Mesenchymal stem cell (in vitro differentiated cells and primary cell): ENCODE results near the gene PDGFRA.
A peak's percentile ranks its signal among the peaks of the same experiment; 100 is the strongest.

Source experiments
- DNase-seq: peaks from one replicate; pipeline ENCODE4 v3.0.0-alpha.2; 2013
- H2AFZ ChIP-seq: one replicate; pipeline ENCODE4 v1.6.1; 2013; ENCODE audit warnings: low read depth, mild to moderate bottlenecking, control low read depth, inconsistent platforms, low read length, moderate library complexity
- H2AK5ac ChIP-seq: 2 replicates; pipeline ENCODE4 v1.6.1; 2013; ENCODE audit warnings: low read length, moderate library complexity, mild to moderate bottlenecking, inconsistent platforms; ENCODE audit not compliant: severe bottlenecking
- H2BK120ac ChIP-seq: one replicate; pipeline ENCODE4 v1.6.1; 2013; ENCODE audit warnings: low read depth, mild to moderate bottlenecking, inconsistent platforms, low read length, moderate library complexity
- H2BK12ac ChIP-seq, 2 experiments: one replicate each; pipeline ENCODE4 v1.6.1; 2013; ENCODE audit warnings: inconsistent platforms in 2 of 2, low read length in 2 of 2, mild to moderate bottlenecking in 2 of 2, moderate library complexity in 2 of 2, control low read depth in 1 of 2
- H2BK15ac ChIP-seq: one replicate; pipeline ENCODE4 v1.6.1; 2013; ENCODE audit warnings: mild to moderate bottlenecking, low read depth, inconsistent platforms; ENCODE audit not compliant: poor library complexity, severe bottlenecking
- H2BK5ac ChIP-seq: 2 replicates; pipeline ENCODE4 v1.6.1; 2013; ENCODE audit warnings: low read depth, mild to moderate bottlenecking, low read length, control low read depth, inconsistent platforms; ENCODE audit not compliant: poor library complexity, severe bottlenecking
- H3K14ac ChIP-seq, 2 experiments: one replicate each; pipeline ENCODE4 v1.6.1; 2013; ENCODE audit warnings: inconsistent platforms in 2 of 2, low read length in 2 of 2, control low read depth in 1 of 2, mild to moderate bottlenecking in 1 of 2, moderate library complexity in 1 of 2
- H3K18ac ChIP-seq, 2 experiments: one replicate each; pipeline ENCODE4 v1.6.1; 2013; ENCODE audit warnings: inconsistent platforms in 2 of 2, low read length in 2 of 2, control low read depth in 1 of 2, low read depth in 1 of 2, mild to moderate bottlenecking in 1 of 2
- H3K23ac ChIP-seq, 2 experiments: one replicate each; pipeline ENCODE4 v1.6.1; 2013; ENCODE audit warnings: inconsistent platforms in 2 of 2, low read length in 2 of 2, mild to moderate bottlenecking in 2 of 2, moderate library complexity in 2 of 2, control low read depth in 1 of 2
- H3K27ac ChIP-seq: 2 replicates; pipeline ENCODE4 v1.5.1; 2013; ENCODE audit warnings: mild to moderate bottlenecking, moderate library complexity, low read length, control low read depth, inconsistent platforms; ENCODE audit not compliant: poor library complexity, severe bottlenecking
- H3K27me3 ChIP-seq, 2 experiments: 2 replicates each; pipeline versions ENCODE4 v1.6.1 to v1.7.0; 2013; ENCODE audit warnings: low read length in 2 of 2, mild to moderate bottlenecking in 2 of 2, moderate library complexity in 2 of 2, control low read depth in 1 of 2, inconsistent platforms in 1 of 2; ENCODE audit not compliant: control insufficient read depth in 1 of 2, insufficient read depth in 1 of 2
- H3K36me3 ChIP-seq, 2 experiments: 2 replicates each; pipeline versions ENCODE4 v1.6.1 to v1.7.0; 2013; ENCODE audit warnings: low read length in 2 of 2, control low read depth in 1 of 2, inconsistent platforms in 1 of 2, low read depth in 1 of 2, mild to moderate bottlenecking in 1 of 2; ENCODE audit not compliant: insufficient read depth in 2 of 2, control insufficient read depth in 1 of 2
- H3K4ac ChIP-seq, 2 experiments: one replicate each; pipeline ENCODE4 v1.6.1; 2013; ENCODE audit warnings: inconsistent platforms in 2 of 2, low read length in 2 of 2, mild to moderate bottlenecking in 2 of 2, moderate library complexity in 2 of 2, control low read depth in 1 of 2, low read depth in 1 of 2
- H3K4me1 ChIP-seq: 2 replicates; pipeline ENCODE4 v1.6.1; 2013; ENCODE audit warnings: low read depth, low read length, control low read depth; ENCODE audit not compliant: control insufficient read depth, insufficient read depth
- H3K4me2 ChIP-seq: 2 replicates; pipeline ENCODE4 v1.6.1; 2013; ENCODE audit warnings: low read length, mild to moderate bottlenecking, inconsistent platforms; ENCODE audit not compliant: poor library complexity, severe bottlenecking
- H3K4me3 ChIP-seq, 2 experiments: 2 replicates each; pipeline versions ENCODE4 v1.5.1 to v1.7.0; 2013; ENCODE audit warnings: low read length in 2 of 2, mild to moderate bottlenecking in 2 of 2, control low read depth in 1 of 2, low read depth in 1 of 2; ENCODE audit not compliant: insufficient read depth in 1 of 2
- H3K79me1 ChIP-seq: replicated peaks from 2 replicates; pipeline ENCODE4 v1.6.1; 2013; ENCODE audit warnings: mild to moderate bottlenecking, control low read depth, low read length, inconsistent platforms; ENCODE audit not compliant: poor library complexity, severe bottlenecking
- H3K9ac ChIP-seq: 2 replicates; pipeline ENCODE4 v1.7.0; 2013; ENCODE audit warnings: mild to moderate bottlenecking, low read length, moderate library complexity
- H3K9me3 ChIP-seq: 2 replicates; pipeline ENCODE4 v1.7.0; 2013; ENCODE audit warnings: mild to moderate bottlenecking, low read length; ENCODE audit not compliant: control insufficient read depth
- H4K8ac ChIP-seq: one replicate; pipeline ENCODE4 v1.6.1; 2013; ENCODE audit warnings: inconsistent platforms, mild to moderate bottlenecking, low read length, moderate library complexity
- H4K91ac ChIP-seq: one replicate; pipeline ENCODE4 v1.6.1; 2013; ENCODE audit warnings: mild to moderate bottlenecking, low read length, inconsistent platforms
- WGBS: methylation state at CpG from one replicate; pipeline ENCODE4 v1.1.7; 2013; ENCODE audit warnings: mixed read lengths; 5-methylcytosine and 5-hydroxymethylcytosine counted together

The PDGFRA gene

DNA sequence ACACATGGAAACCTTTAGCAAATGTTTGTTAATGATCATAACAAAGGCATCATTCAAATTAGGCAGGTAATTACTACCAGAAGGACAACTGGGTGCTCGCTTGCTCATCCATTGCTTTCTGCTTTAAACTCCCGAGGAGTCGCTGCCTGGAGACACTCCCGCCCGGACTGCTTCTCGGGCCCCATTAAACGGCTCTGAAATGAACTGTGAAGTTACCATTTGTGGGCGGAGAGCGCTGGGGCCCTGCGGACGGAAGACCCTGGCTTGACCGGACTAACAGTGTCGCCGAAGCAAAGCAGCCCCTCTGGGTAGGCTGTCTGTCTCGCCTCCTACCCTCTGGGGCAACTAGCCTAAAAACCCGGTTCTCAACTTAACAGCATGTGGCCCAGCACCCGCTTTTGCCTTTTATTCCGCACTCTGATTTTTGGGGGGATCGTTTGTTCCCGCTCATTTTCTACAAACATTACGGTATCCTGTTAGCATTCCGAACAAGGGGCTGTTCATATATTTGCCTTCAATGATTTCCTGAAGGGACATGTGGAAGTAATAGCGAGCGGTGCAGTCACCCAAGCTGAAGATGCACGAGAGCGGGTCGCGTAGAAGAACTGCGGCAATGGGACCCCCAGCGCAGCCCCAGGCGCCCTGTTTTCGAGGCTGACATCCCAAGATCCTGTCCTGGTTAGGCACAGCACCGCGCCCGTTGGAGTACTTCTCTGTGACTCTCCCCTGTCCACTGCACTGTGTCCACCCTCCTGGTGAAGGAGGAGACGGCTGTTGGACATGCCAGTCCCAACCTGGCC, 1.6 kb upstream of the PDGFRA start:
- under 1% methylated on average over 35 of the region's 36 CpGs for WGBS
- no peaks in the 10 kb centered on the region for H3K9me3 ChIP-seq
- peaks cover 48% of the 10 kb centered on the region for H3K4me1 ChIP-seq
- H3K27me3 ChIP-seq, result peaks cover 0 to 50% of the 10 kb centered on the region in 2 experiments
- no peak overlapping the region for H2AK5ac ChIP-seq
- H2BK120ac ChIP-seq, result peak overlapping the region; percentile 88
- H4K8ac ChIP-seq, result peak overlapping the region; percentile 92
- peak overlapping the region; percentile 98 for H4K91ac ChIP-seq
- peak overlapping the region; percentile 62 to 100 for H3K4ac ChIP-seq
- peak overlapping the region; percentile 100 for H3K4me2 ChIP-seq
- H3K36me3 ChIP-seq, result peaks cover 0 to 16% of the 10 kb centered on the region in 2 experiments
- H3K14ac ChIP-seq, result peak overlapping the region in 1 of 2 experiments; percentile 94
- H2BK12ac ChIP-seq, result peak overlapping the region; percentile 51 to 99
- peak; percentile 88 for DNase-seq
- peak overlapping the region; percentile 64 to 93 for H3K4me3 ChIP-seq
- H2BK15ac ChIP-seq, result no peak overlapping the region
- no peak overlapping the region for H2BK5ac ChIP-seq
- peak overlapping the region; percentile 68 for H2AFZ ChIP-seq
- H3K79me1 ChIP-seq, result no peaks in the 10 kb centered on the region
- H3K18ac ChIP-seq, result peak overlapping the region; percentile 95 to 100
- H3K23ac ChIP-seq, result peak overlapping the region in 1 of 2 experiments; percentile 96
- H3K9ac ChIP-seq, result peak overlapping the region; percentile 99
- peak overlapping the region; percentile 22 for H3K27ac ChIP-seq

DNA sequence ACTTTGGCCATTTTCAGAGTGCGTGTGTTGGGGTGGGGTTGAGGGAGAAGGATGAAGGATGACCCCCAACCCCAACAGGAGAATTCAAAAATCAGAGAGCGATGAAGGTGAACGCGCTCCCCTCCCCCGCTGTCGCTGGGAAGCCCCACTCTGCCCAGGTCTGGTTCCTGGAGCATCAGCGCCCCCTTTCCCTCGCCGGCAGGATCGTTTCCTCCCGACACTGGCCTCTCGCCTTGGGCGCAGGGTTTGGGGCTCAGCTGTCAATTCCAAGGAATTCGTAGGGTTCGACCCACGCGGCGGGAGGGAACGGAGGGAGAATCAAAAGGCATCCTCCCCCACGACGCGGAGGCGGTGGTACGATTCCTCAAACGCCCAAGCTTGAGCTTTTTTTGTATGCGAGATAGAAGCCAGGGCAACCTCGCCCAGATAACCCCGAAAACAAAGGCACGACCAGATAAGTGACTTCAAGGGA, 1.0 kb upstream of the PDGFRA start:
- peak overlapping the region; percentile 64 to 93 for H3K4me3 ChIP-seq
- peaks cover 0 to 52% of the 10 kb centered on the region in 2 experiments for H3K27me3 ChIP-seq
- peak overlapping the region in 1 of 2 experiments; percentile 96 for H3K23ac ChIP-seq
- H2BK12ac ChIP-seq, result peak overlapping the region; percentile 51 to 99
- H2BK5ac ChIP-seq, result no peak overlapping the region
- H3K9ac ChIP-seq, result peak overlapping the region; percentile 99
- H3K4me1 ChIP-seq, result peaks cover 50% of the 10 kb centered on the region
- no peak overlapping the region for H3K27ac ChIP-seq
- peak overlapping the region in 1 of 2 experiments; percentile 95 for H3K14ac ChIP-seq
- no peak overlapping the region for H2BK15ac ChIP-seq
- peak overlapping the region; percentile 95 to 100 for H3K18ac ChIP-seq
- H3K4ac ChIP-seq, result peak overlapping the region; percentile 73 to 100
- WGBS, result under 1% methylated on average over 28 of the region's 29 CpGs
- peak; percentile 89 for DNase-seq
- peak overlapping the region; percentile 88 for H2BK120ac ChIP-seq
- H3K4me2 ChIP-seq, result peak overlapping the region; percentile 100
- no peak overlapping the region for H2AK5ac ChIP-seq
- peaks cover 0 to 16% of the 10 kb centered on the region in 2 experiments for H3K36me3 ChIP-seq
- H4K91ac ChIP-seq, result peak overlapping the region; percentile 98
- no peaks in the 10 kb centered on the region for H3K79me1 ChIP-seq
- H3K9me3 ChIP-seq, result no peaks in the 10 kb centered on the region
- peak overlapping the region; percentile 68 for H2AFZ ChIP-seq
- H4K8ac ChIP-seq, result peak overlapping the region; percentile 82

DNA sequence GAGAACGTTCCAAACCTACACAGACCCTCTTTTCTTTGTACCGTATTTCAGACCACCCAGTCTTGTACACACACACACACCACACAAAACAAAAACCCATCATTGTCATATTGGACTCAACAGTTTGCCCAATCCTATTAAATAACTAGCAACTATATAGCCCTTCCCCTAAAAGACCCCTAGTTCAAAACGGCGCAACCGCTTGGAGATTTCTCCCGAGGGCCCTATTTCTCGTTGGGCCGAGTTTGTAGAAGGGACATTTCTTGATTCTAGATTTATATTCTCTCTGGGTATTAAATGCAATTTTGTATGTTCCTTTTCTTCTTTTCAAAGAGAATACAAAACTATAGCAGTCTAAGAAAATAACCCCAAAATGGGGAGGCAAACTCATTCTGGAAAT, 547 bp upstream of the PDGFRA start:
- Histone ChIP-seq H4K8ac (peak overlapping the region; percentile 82), H3K4ac (peak overlapping the region; percentile 54 to 73), H3K4me1 (peaks cover 53% of the 10 kb centered on the region), H3K36me3 (peaks cover 0 to 16% of the 10 kb centered on the region in 2 experiments), H3K14ac (peak overlapping the region in 1 of 2 experiments; percentile 95), H2BK15ac (no peak overlapping the region), H2BK12ac (peak overlapping the region in 1 of 2 experiments; percentile 46), H3K27me3 (peaks cover 0 to 52% of the 10 kb centered on the region in 2 experiments), H3K4me2 (peak overlapping the region; percentile 100), H3K27ac (no peak overlapping the region), H3K4me3 (peak overlapping the region in 1 of 2 experiments; percentile 93), H3K9me3 (no peaks in the 10 kb centered on the region), H3K23ac (no peak overlapping the region), H2AK5ac (no peak overlapping the region), H2AFZ (no peak overlapping the region), H3K18ac (peak overlapping the region; percentile 84 to 92), H2BK5ac (no peak overlapping the region), H2BK120ac (no peak overlapping the region), H4K91ac (peak overlapping the region; percentile 19), H3K9ac (peak overlapping the region; percentile 99), H3K79me1 (no peaks in the 10 kb centered on the region)
- WGBS, result 0% methylated on average over 3 of the region's 8 CpGs
- no peak for DNase-seq
